NCI-H526 treated with DMSO at 0.1 percent for 48 hours (cell line): ENCODE results near the gene H1-8.

Experiments used
- DNase-seq: peaks from one replicate; lab custom pipeline; 2025; lab: John Stamatoyannopoulos, UW

Gene H1-8

GRCh38 chr3:129556358-129556695 is 13.4 kb downstream of the H1-8 start:
- no peak for DNase-seq

GRCh38 chr3:129556890-129557547 is 14.0 kb downstream of the H1-8 start:
- DNase-seq: no peak

- no peak for DNase-seq
Observed at GRCh38 chr3:129557548-129557894, 14.5 kb downstream of the H1-8 start.

GRCh38 chr3:129558081-129558771 is 15.3 kb downstream of the H1-8 start:
- DNase-seq: no peak

- DNase-seq: no peak
Observed at GRCh38 chr3:129558772-129559564, 16.0 kb downstream of the H1-8 start.

GRCh38 chr3:129559565-129560079 is 16.6 kb downstream of the H1-8 start:
- DNase-seq: no peak

- peak; percentile 3 for DNase-seq
Observed at GRCh38 chr3:129560269-129560787, 17.4 kb downstream of the H1-8 start.

- no peak for DNase-seq
Observed at GRCh38 chr3:129560911-129561594, 18.1 kb downstream of the H1-8 start.

- no peak for DNase-seq
Observed at GRCh38 chr3:129561619-129562248, 18.8 kb downstream of the H1-8 start.

GRCh38 chr3:129562803-129563202 is 19.8 kb downstream of the H1-8 start:
- no peak for DNase-seq

- DNase-seq: no peak
Observed at GRCh38 chr3:129563332-129563731, 20.4 kb downstream of the H1-8 start.

- no peak for DNase-seq
Observed at GRCh38 chr3:129563850-129564535, 21.0 kb downstream of the H1-8 start.

GRCh38 chr3:129564981-129565644 is 22.1 kb downstream of the H1-8 start:
- no peak for DNase-seq

GRCh38 chr3:129565902-129566301 is 22.9 kb downstream of the H1-8 start:
- DNase-seq: no peak

GRCh38 chr3:129567176-129567705 is 24.3 kb downstream of the H1-8 start:
- no peak for DNase-seq

GRCh38 chr3:129567939-129568338 is 25.0 kb downstream of the H1-8 start:
- DNase-seq: no peak

GRCh38 chr3:129569856-129570255 is 26.9 kb downstream of the H1-8 start:
- DNase-seq: no peak

GRCh38 chr3:129571605-129572547 is 28.9 kb downstream of the H1-8 start:
- DNase-seq: no peak

- DNase-seq: no peak
Observed at GRCh38 chr3:129572603-129573002, 29.6 kb downstream of the H1-8 start.
